ENCODE results near the gene IRF2BP2. TPM values are rescaled to one million over a fixed set of nuclear protein-coding genes. Genes with fewer than 3 reads are reported as not detected.
A peak's percentile ranks its signal among the peaks of the same experiment; 100 is the strongest.

The IRF2BP2 gene
- total and polyA plus RNA-seq, 2 of the 13 experiments (the other 11 are each of a cell fraction or from before 2014, with no cell fraction given) = 140 to 147 TPM

GRCh38 chr1:234620272-234621126 is 10.5 kb upstream of the IRF2BP2 start (continued):
- TF ChIP-seq, protein P1, sequence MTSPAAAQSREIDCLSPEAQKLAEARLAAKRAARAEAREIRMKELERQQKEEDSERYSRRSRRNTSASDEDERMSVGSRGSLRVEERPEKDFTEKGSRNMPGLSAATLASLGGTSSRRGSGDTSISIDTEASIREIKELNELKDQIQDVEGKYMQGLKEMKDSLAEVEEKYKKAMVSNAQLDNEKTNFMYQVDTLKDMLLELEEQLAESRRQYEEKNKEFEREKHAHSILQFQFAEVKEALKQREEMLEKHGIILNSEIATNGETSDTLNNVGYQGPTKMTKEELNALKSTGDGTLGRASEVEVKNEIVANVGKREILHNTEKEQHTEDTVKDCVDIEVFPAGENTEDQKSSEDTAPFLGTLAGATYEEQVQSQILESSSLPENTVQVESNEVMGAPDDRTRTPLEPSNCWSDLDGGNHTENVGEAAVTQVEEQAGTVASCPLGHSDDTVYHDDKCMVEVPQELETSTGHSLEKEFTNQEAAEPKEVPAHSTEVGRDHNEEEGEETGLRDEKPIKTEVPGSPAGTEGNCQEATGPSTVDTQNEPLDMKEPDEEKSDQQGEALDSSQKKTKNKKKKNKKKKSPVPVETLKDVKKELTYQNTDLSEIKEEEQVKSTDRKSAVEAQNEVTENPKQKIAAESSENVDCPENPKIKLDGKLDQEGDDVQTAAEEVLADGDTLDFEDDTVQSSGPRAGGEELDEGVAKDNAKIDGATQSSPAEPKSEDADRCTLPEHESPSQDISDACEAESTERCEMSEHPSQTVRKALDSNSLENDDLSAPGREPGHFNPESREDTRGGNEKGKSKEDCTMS (CRISPR knock-in tag; conservative IDR thresholded peaks at IDR 0.05) = no peak
- TF ChIP-seq MIXL1 (CRISPR knock-in tag; IDR thresholded peaks at IDR 0.05) = no peak
- TF ChIP-seq ATRX (CRISPR knock-in tag; IDR thresholded peaks at IDR 0.05; ENCODE audit: borderline replicate concordance) = no peak
- TF ChIP-seq DZIP1 (CRISPR knock-in tag; IDR thresholded peaks at IDR 0.05) = no peak
- no peak for TF ChIP-seq ZNF225 (CRISPR knock-in tag; IDR thresholded peaks at IDR 0.05)
- TF ChIP-seq ELF1 (CRISPR knock-in tag; IDR thresholded peaks at IDR 0.05) = no peak
- TF ChIP-seq MXD4 (CRISPR knock-in tag; IDR thresholded peaks at IDR 0.05) = no peak
- TF ChIP-seq HNRNPUL1 (IDR thresholded peaks at IDR 0.05; ENCODE audit: low read depth, low read length) = no peak
- 0 out of 2 replicates have a peak, but pooled peaks have one; percentile 28 for TF ChIP-seq ZNF775 (CRISPR knock-in tag; IDR thresholded peaks at IDR 0.05; ENCODE audit: borderline replicate concordance)
- no peak for TF ChIP-seq PCBP1 (IDR thresholded peaks at IDR 0.05; ENCODE audit: borderline replicate concordance, low read depth, low read length)
- TF ChIP-seq SRY (CRISPR knock-in tag; IDR thresholded peaks at IDR 0.05) = no peak
- TF ChIP-seq GABPA (IDR thresholded peaks at IDR 0.05; ENCODE audit: low read depth, low read length) = no peak
- 0 out of 2 replicates have a peak, but pooled peaks have one; percentile 12 for TF ChIP-seq GABPA (CRISPR knock-in tag; IDR thresholded peaks at IDR 0.05; ENCODE audit: low read depth)
- no peak for TF ChIP-seq ZNF296 (CRISPR knock-in tag; conservative IDR thresholded peaks at IDR 0.05)
- TF ChIP-seq ZNF121 (CRISPR knock-in tag; IDR thresholded peaks at IDR 0.05) = peak; percentile 100
- TF ChIP-seq, protein P2, sequence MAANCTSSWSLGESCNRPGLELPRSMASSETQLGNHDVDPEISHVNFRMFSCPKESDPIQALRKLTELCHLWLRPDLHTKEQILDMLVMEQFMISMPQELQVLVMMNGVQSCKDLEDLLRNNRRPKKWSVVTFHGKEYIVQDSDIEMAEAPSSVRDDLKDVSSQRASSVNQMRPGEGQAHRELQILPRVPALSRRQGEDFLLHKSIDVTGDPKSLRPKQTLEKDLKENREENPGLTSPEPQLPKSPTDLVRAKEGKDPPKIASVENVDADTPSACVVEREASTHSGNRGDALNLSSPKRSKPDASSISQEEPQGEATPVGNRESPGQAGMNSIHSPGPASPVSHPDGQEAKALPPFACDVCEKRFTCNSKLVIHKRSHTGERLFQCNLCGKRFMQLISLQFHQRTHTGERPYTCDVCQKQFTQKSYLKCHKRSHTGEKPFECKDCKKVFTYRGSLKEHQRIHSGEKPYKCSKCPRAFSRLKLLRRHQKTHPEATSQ (CRISPR knock-in tag; IDR thresholded peaks at IDR 0.05; ENCODE audit: borderline replicate concordance) = peak; percentile 2; the same call in 1 of the 2 replicates
- peak; percentile 39 for TF ChIP-seq YEATS4 (CRISPR knock-in tag; IDR thresholded peaks at IDR 0.05; ENCODE audit: borderline replicate concordance)
- TF ChIP-seq, protein P3, sequence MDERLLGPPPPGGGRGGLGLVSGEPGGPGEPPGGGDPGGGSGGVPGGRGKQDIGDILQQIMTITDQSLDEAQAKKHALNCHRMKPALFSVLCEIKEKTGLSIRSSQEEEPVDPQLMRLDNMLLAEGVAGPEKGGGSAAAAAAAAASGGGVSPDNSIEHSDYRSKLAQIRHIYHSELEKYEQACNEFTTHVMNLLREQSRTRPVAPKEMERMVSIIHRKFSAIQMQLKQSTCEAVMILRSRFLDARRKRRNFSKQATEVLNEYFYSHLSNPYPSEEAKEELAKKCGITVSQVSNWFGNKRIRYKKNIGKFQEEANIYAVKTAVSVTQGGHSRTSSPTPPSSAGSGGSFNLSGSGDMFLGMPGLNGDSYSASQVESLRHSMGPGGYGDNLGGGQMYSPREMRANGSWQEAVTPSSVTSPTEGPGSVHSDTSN (CRISPR knock-in tag; IDR thresholded peaks at IDR 0.05) = no peak
- no peak for TF ChIP-seq ZNF264 (CRISPR knock-in tag; IDR thresholded peaks at IDR 0.05)

Data from HepG2 (cell line).